GM12872 (cell line): ENCODE data around the gene ARID4A.

ENCODE experiments used
- TF ChIP-seq, protein P1 (sequence below): IDR thresholded peaks from 3 replicates; pipeline ENCODE4 v1.5.1; 2011; ENCODE audit warnings: low read depth, mild to moderate bottlenecking, low read length, moderate library complexity; ENCODE audit not compliant: insufficient read depth

Gene ARID4A

DNA sequence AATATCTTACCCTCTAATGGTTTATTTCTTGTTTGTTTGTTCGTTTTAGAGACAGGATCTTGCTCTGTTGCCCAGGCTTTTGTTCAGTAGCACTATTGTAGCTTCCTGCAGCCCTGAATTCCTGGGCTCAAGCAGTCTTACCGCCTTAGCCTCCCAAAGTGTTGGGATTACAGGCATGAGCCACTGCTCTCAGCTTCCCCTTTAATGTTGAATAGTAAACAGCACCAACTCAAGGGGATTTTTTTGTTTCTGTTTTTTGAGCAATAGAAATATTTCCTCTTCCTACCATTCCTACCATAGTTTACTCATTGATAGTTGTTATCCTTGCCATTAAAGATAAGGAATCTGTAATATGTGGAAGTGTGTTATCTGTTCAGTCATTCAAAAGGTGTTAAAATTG is 10.7 kb downstream of the ARID4A start:
- TF ChIP-seq, protein P1, sequence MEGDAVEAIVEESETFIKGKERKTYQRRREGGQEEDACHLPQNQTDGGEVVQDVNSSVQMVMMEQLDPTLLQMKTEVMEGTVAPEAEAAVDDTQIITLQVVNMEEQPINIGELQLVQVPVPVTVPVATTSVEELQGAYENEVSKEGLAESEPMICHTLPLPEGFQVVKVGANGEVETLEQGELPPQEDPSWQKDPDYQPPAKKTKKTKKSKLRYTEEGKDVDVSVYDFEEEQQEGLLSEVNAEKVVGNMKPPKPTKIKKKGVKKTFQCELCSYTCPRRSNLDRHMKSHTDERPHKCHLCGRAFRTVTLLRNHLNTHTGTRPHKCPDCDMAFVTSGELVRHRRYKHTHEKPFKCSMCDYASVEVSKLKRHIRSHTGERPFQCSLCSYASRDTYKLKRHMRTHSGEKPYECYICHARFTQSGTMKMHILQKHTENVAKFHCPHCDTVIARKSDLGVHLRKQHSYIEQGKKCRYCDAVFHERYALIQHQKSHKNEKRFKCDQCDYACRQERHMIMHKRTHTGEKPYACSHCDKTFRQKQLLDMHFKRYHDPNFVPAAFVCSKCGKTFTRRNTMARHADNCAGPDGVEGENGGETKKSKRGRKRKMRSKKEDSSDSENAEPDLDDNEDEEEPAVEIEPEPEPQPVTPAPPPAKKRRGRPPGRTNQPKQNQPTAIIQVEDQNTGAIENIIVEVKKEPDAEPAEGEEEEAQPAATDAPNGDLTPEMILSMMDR: no peak

DNA sequence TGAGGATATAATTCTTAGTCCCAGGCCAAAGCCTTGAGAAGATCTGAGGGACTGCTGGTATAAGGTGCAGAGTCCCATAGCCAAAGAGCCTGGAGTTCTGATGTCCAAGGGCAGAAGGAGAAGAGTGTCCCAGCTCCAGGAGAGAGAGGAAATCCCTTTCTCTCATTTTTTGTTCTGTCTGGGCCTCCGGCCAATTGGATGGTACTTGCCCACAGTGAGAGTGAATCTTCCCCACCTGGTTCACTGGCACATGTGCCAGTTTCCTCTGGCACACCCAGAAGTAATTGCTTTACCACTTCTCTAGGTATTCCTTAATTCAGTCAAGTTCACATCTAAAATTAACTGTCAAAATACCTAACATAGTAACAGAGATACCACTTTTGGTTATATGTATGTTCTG is 15.3 kb downstream of the ARID4A start:
- TF ChIP-seq, protein P1: no peak

DNA sequence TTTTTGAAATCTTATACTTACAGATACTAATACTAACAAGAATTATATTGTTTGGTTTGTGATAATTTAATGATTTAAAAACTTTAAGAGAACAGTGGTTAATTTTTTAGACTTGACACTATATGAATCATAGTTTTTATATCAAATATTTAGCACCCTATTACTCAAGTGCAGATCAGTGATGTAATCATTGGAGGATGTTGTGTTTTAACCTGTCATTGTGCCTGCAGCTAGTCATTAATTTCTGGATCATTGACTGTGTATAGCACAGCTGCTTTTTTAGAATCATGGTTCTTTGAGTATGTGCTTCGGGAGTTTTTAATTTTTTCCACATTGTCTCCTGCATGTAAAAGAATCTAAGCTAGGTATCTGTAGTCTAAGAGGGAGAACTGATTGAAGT is 17.3 kb downstream of the ARID4A start:
- TF ChIP-seq, protein P1: no peak

DNA sequence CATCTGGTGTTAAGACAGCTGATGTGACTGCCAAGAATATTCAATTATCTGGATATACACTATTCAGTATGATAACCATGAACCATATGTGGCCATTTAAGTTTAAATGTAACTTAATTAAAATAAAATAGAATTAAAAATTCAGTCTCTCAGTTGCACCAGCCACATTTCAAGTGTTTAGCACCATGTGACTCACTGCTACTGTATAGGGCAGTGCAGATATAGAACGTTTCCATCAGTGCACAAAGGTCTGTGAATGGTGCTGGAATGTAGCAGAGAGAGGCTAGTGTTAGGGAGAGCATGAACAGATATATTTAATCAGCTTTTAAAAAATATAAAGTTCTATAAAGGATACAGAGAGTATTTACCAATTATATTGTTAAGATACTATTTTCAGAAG is 28.7 kb downstream of the ARID4A start:
- TF ChIP-seq, protein P1: no peak

DNA sequence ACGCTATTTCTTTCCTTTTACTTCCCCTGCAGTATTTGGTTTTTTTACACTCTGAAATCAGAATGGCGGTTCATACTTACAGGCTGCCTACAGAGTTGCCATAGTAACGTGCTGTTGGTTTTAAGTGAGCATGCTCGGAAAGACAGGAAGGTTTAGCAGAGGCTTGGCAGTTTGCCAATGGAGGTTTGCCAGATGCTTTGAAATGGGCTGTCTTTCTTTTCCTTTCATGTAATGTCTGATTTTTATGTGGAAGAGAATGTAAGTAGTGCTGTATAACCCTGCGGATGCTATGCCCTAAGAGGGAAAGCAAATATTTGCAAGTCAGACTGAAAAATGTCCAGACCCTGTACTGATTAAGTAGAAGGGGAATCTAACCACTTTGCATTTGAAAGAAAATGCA is 32.8 kb downstream of the ARID4A start:
- TF ChIP-seq, protein P1: no peak

DNA sequence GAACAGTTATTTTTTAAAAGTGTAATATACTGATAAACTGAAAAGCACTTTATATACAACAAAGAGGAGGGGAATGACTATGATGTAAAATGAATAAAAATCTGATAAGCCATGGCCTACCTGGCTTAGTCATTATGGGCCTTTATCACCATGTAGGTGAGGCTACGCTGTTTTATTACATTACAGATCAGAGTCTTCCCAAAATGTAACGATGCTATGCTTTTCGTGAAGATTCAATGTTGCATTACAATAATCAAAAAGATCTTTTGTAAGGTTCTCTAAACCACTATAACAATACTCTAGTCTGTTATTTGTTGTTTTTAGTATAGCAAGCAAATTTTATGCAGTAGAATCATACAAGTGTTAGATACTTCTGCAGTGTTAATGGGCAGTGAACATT is 34.2 kb downstream of the ARID4A start:
- TF ChIP-seq, protein P1: no peak

DNA sequence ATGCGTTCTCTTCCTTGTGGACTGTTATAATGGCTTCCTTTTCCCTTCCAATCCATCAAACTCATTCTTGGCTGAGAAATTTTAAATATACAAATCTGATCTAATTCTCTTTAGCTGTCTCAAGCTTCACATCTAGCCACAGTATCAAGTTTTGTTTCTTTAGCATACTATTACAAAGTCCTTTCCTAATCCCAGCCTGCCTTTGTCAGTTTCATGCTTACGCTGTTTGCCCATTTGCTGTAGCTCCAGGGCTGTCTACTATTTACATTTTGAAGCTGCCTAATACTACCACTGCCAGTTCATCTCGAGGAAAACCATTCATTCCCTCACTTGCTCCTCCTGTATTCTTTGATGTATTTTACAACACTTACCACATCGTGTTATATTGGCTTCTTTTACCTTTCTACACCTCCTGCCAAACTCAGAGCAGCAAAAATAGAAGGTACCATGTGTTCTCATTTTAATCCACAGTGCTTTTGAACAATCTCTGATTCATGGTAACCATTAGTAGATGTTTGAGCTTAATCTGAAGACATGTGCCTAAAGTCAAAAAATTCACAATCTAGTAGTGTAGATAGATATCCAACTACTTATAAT is 42.9 kb downstream of the ARID4A start:
- TF ChIP-seq, protein P1: no peak
